Measurements from ENCODE around the gene FOXN3. TPM values are rescaled to one million over a fixed set of nuclear protein-coding genes. Genes with fewer than 3 reads are reported as not detected.

Gene FOXN3
- total and polyA plus RNA-seq, 2 experiments from 2014 or later, result 98.9 to 167 TPM

DNA sequence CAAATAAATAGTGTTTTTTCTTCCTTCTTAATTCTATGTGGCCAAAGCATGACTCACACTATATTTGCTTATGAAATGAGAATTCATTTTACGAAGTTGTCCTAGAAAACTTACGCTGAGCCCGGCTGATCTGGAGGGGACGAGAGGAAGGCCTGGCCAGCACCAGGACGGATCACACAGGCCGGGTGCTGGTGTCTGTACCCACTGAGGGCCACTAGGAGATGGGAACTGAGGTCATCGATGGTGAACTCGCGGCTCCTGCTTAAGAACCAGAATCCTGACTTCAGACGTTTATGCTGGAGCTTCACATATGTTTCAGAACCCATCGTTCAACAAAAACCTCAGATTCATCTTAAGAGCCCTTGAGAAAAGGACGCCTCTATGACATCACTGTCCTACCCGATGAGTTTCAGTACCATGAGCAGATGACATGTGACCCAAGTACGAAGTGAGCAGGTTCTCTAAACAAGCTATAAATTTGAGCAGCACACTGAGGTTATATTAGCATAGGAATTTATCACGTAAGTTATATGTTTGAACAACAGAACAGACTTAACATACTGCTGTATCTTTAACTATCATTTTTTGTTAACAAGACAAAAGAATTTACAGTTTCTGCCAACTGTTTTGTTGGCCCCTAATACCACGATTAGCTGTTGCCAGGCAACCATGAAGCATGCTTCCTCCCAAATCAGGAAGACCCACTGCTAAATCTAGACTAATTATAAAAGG lies 111.9 kb downstream of the FOXN3 start:
- H3K27ac Mint-ChIP-seq, result peak overlapping the region; percentile 73
- peaks cover 22% of the 10 kb centered on the region for H3K27me3 Mint-ChIP-seq (ENCODE audit: insufficient read depth, low read depth, poor library complexity)
- H3K79me2 ChIP-seq (replicated peaks; ENCODE audit: insufficient read depth), result peaks cover 98% of the 10 kb centered on the region

More for the DNA sequence above, 111.9 kb downstream of the FOXN3 start:
- no peak overlapping the region for H2AFZ ChIP-seq
- peaks cover 8% of the 10 kb centered on the region for H4K20me1 ChIP-seq (replicated peaks; ENCODE audit: insufficient read depth)
- H3K27ac ChIP-seq (ENCODE audit: low read depth), result peak overlapping the region; percentile 71; the same call in 1 of the 2 replicates
- Mint-ChIP-seq H3K4me3 (no peak overlapping the region; the same call in 2 of the 3 replicates), H3K36me3 (ENCODE audit: low read depth) (peaks cover 51% of the 10 kb centered on the region), H3K4me1 (peaks cover 75% of the 10 kb centered on the region), H3K9me3 (peaks cover 2% of the 10 kb centered on the region; the same call in 1 of the 3 replicates)
- H3K9me2 ChIP-seq (ENCODE audit: insufficient read depth), result no peaks in the 10 kb centered on the region
- TF ChIP-seq STAT1 (IDR thresholded peaks at IDR 0.05; ENCODE audit: unreplicated experiment) (no peak), POLR2AphosphoS5 (IDR thresholded peaks at IDR 0.05; ENCODE audit: low read depth) (no peak), JUNB (IDR thresholded peaks at IDR 0.05; ENCODE audit: unreplicated experiment) (no peak), ZNF114 (CRISPR knock-in tag; IDR thresholded peaks at IDR 0.05) (no peak), ZNF331 (CRISPR knock-in tag; IDR thresholded peaks at IDR 0.05; ENCODE audit: low read depth) (no peak), EZH2phosphoT487 (IDR thresholded peaks at IDR 0.05; ENCODE audit: unreplicated experiment) (no peak), NANOG (IDR thresholded peaks at IDR 0.05; ENCODE audit: borderline replicate concordance) (no peak), CREB1 (CRISPR knock-in tag; IDR thresholded peaks at IDR 0.05; ENCODE audit: low read depth) (no peak), EZH2 (IDR thresholded peaks at IDR 0.05; ENCODE audit: low read depth, unreplicated experiment) (no peak)
- TF ChIP-seq, protein P1, sequence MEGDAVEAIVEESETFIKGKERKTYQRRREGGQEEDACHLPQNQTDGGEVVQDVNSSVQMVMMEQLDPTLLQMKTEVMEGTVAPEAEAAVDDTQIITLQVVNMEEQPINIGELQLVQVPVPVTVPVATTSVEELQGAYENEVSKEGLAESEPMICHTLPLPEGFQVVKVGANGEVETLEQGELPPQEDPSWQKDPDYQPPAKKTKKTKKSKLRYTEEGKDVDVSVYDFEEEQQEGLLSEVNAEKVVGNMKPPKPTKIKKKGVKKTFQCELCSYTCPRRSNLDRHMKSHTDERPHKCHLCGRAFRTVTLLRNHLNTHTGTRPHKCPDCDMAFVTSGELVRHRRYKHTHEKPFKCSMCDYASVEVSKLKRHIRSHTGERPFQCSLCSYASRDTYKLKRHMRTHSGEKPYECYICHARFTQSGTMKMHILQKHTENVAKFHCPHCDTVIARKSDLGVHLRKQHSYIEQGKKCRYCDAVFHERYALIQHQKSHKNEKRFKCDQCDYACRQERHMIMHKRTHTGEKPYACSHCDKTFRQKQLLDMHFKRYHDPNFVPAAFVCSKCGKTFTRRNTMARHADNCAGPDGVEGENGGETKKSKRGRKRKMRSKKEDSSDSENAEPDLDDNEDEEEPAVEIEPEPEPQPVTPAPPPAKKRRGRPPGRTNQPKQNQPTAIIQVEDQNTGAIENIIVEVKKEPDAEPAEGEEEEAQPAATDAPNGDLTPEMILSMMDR (conservative IDR thresholded peaks at IDR 0.05; ENCODE audit: low read depth in 2 of 2), result no peak
- TF ChIP-seq, protein P2, sequence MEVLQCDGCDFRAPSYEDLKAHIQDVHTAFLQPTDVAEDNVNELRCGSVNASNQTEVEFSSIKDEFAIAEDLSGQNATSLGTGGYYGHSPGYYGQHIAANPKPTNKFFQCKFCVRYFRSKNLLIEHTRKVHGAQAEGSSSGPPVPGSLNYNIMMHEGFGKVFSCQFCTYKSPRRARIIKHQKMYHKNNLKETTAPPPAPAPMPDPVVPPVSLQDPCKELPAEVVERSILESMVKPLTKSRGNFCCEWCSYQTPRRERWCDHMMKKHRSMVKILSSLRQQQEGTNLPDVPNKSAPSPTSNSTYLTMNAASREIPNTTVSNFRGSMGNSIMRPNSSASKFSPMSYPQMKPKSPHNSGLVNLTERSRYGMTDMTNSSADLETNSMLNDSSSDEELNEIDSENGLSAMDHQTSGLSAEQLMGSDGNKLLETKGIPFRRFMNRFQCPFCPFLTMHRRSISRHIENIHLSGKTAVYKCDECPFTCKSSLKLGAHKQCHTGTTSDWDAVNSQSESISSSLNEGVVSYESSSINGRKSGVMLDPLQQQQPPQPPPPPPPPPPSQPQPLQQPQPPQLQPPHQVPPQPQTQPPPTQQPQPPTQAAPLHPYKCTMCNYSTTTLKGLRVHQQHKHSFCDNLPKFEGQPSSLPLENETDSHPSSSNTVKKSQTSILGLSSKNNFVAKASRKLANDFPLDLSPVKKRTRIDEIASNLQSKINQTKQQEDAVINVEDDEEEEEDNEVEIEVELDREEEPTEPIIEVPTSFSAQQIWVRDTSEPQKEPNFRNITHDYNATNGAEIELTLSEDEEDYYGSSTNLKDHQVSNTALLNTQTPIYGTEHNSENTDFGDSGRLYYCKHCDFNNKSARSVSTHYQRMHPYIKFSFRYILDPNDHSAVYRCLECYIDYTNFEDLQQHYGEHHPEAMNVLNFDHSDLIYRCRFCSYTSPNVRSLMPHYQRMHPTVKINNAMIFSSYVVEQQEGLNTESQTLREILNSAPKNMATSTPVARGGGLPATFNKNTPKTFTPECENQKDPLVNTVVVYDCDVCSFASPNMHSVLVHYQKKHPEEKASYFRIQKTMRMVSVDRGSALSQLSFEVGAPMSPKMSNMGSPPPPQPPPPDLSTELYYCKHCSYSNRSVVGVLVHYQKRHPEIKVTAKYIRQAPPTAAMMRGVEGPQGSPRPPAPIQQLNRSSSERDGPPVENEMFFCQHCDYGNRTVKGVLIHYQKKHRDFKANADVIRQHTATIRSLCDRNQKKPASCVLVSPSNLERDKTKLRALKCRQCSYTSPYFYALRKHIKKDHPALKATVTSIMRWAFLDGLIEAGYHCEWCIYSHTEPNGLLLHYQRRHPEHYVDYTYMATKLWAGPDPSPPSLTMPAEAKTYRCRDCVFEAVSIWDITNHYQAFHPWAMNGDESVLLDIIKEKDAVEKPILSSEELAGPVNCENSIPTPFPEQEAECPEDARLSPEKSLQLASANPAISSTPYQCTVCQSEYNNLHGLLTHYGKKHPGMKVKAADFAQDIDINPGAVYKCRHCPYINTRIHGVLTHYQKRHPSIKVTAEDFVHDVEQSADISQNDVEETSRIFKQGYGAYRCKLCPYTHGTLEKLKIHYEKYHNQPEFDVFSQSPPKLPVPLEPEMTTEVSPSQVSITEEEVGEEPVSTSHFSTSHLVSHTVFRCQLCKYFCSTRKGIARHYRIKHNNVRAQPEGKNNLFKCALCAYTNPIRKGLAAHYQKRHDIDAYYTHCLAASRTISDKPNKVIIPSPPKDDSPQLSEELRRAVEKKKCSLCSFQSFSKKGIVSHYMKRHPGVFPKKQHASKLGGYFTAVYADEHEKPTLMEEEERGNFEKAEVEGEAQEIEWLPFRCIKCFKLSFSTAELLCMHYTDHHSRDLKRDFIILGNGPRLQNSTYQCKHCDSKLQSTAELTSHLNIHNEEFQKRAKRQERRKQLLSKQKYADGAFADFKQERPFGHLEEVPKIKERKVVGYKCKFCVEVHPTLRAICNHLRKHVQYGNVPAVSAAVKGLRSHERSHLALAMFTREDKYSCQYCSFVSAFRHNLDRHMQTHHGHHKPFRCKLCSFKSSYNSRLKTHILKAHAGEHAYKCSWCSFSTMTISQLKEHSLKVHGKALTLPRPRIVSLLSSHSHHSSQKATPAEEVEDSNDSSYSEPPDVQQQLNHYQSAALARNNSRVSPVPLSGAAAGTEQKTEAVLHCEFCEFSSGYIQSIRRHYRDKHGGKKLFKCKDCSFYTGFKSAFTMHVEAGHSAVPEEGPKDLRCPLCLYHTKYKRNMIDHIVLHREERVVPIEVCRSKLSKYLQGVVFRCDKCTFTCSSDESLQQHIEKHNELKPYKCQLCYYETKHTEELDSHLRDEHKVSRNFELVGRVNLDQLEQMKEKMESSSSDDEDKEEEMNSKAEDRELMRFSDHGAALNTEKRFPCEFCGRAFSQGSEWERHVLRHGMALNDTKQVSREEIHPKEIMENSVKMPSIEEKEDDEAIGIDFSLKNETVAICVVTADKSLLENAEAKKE (CRISPR knock-in tag; IDR thresholded peaks at IDR 0.05), result no peak
- TF ChIP-seq, protein P3, sequence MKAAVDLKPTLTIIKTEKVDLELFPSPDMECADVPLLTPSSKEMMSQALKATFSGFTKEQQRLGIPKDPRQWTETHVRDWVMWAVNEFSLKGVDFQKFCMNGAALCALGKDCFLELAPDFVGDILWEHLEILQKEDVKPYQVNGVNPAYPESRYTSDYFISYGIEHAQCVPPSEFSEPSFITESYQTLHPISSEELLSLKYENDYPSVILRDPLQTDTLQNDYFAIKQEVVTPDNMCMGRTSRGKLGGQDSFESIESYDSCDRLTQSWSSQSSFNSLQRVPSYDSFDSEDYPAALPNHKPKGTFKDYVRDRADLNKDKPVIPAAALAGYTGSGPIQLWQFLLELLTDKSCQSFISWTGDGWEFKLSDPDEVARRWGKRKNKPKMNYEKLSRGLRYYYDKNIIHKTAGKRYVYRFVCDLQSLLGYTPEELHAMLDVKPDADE (IDR thresholded peaks at IDR 0.05), result no peak
- TF ChIP-seq, protein P4, sequence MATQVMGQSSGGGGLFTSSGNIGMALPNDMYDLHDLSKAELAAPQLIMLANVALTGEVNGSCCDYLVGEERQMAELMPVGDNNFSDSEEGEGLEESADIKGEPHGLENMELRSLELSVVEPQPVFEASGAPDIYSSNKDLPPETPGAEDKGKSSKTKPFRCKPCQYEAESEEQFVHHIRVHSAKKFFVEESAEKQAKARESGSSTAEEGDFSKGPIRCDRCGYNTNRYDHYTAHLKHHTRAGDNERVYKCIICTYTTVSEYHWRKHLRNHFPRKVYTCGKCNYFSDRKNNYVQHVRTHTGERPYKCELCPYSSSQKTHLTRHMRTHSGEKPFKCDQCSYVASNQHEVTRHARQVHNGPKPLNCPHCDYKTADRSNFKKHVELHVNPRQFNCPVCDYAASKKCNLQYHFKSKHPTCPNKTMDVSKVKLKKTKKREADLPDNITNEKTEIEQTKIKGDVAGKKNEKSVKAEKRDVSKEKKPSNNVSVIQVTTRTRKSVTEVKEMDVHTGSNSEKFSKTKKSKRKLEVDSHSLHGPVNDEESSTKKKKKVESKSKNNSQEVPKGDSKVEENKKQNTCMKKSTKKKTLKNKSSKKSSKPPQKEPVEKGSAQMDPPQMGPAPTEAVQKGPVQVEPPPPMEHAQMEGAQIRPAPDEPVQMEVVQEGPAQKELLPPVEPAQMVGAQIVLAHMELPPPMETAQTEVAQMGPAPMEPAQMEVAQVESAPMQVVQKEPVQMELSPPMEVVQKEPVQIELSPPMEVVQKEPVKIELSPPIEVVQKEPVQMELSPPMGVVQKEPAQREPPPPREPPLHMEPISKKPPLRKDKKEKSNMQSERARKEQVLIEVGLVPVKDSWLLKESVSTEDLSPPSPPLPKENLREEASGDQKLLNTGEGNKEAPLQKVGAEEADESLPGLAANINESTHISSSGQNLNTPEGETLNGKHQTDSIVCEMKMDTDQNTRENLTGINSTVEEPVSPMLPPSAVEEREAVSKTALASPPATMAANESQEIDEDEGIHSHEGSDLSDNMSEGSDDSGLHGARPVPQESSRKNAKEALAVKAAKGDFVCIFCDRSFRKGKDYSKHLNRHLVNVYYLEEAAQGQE (IDR thresholded peaks at IDR 0.05; ENCODE audit: unreplicated experiment), result no peak
- H3K4me3 ChIP-seq, result no peak overlapping the region
- no peak overlapping the region; the same call in 1 of the 2 replicates for H3K4me2 ChIP-seq
- no peaks in the 10 kb centered on the region for H3K27me3 ChIP-seq (ENCODE audit: insufficient read depth)
- no peaks in the 10 kb centered on the region for H3K36me3 ChIP-seq (ENCODE audit: insufficient read depth)
- ATAC-seq (peak; percentile 14), DNase-seq (ENCODE audit: low spot score) (no peak)
- 0 out of 2 replicates have a peak, but pooled peaks cover 3% of the 10 kb centered on the region for H3F3A ChIP-seq (replicated peaks; ENCODE audit: low read depth)
- H3K4me1 ChIP-seq (ENCODE audit: insufficient read depth), result peaks cover 76% of the 10 kb centered on the region

Measured in GM23338 (cell line).